ENCODE measurements around the gene KLHL9.

Gene KLHL9

DNA sequence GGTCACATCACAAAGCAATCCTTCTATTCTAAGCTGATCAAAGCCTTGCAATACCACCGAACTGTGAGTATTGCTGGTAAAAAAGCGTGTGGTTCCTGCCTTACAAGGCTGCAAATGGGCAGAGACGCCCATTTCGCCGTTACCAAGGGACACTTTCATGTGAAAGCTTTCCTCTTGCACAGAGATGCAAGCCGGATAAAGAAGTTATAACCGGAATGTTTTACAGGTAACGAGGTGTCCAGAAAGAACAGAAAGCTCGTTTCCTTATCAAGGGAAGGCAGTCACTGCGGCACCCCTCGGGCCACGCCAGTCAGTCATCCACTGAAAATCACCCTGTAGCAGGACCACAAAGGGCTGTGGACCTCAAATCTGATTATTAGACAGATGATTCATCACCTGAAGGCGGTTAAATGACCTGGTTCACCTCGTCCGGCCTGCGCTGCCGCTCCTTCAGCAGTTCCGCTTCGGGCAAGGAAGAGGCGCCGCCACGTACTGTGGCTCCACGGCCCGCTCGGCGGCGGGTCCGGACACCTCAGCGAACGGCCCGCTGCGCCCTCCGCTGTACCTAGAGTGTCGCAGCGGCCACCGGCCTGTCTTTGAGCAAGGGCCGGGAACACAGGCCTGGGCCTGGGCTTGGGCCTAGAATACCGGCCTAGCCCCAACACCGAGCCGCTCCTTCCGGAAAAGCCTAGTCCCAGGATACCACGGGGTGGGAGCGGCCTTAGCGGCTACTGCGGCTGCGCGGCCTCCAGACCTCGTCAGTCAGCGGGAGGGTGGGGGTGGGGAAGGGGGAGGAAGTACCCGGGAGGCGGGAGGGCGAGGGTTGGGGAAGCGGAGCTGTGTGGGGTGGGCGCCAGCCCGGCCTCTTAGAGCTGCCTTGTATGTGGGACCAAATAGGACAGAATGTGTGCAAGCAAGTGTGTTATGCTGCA is at the start of gene KLHL9 (continued):
- TF ChIP-seq, protein P1, sequence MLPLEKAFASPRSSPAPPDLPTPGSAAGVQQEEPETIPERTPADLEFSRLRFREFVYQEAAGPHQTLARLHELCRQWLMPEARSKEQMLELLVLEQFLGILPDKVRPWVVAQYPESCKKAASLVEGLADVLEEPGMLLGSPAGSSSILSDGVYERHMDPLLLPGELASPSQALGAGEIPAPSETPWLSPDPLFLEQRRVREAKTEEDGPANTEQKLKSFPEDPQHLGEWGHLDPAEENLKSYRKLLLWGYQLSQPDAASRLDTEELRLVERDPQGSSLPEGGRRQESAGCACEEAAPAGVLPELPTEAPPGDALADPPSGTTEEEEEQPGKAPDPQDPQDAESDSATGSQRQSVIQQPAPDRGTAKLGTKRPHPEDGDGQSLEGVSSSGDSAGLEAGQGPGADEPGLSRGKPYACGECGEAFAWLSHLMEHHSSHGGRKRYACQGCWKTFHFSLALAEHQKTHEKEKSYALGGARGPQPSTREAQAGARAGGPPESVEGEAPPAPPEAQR (tag by site-specific recombination; IDR thresholded peaks at IDR 0.05), result no peak
- TF ChIP-seq ZNF324 (tag by site-specific recombination; IDR thresholded peaks at IDR 0.05) (peak; percentile 45; the same call in 1 of the 2 replicates), HOXC10 (CRISPR knock-in tag; IDR thresholded peaks at IDR 0.05) (no peak), SP7 (tag by site-specific recombination; IDR thresholded peaks at IDR 0.05) (peak; percentile 25; the same call in 1 of the 2 replicates), ZNF660 (tag by site-specific recombination; IDR thresholded peaks at IDR 0.05) (0 out of 2 replicates have a peak, but pooled peaks have one; percentile 21), HOXD13 (CRISPR knock-in tag; IDR thresholded peaks at IDR 0.05; ENCODE audit: borderline replicate concordance) (peak; percentile 42; the same call in 1 of the 2 replicates), KLF8 (tag by site-specific recombination; IDR thresholded peaks at IDR 0.05) (0 out of 2 replicates have a peak, but pooled peaks have one; percentile 44), ZNF366 (tag by site-specific recombination; conservative IDR thresholded peaks at IDR 0.05) (no peak), ZNF585B (tag by site-specific recombination; IDR thresholded peaks at IDR 0.05) (no peak), ZFP41 (tag by site-specific recombination; IDR thresholded peaks at IDR 0.05; ENCODE audit: borderline replicate concordance) (no peak), ZNF558 (tag by site-specific recombination; IDR thresholded peaks at IDR 0.05) (no peak), ZNF239 (tag by site-specific recombination; IDR thresholded peaks at IDR 0.05) (no peak), ZNF76 (tag by site-specific recombination; IDR thresholded peaks at IDR 0.05; ENCODE audit: borderline replicate concordance, low read depth) (peak; percentile 79), ZNF501 (tag by site-specific recombination; IDR thresholded peaks at IDR 0.05) (peak; percentile 80), KLF1 (tag by site-specific recombination; IDR thresholded peaks at IDR 0.05) (no peak)
- TF ChIP-seq, protein P2, sequence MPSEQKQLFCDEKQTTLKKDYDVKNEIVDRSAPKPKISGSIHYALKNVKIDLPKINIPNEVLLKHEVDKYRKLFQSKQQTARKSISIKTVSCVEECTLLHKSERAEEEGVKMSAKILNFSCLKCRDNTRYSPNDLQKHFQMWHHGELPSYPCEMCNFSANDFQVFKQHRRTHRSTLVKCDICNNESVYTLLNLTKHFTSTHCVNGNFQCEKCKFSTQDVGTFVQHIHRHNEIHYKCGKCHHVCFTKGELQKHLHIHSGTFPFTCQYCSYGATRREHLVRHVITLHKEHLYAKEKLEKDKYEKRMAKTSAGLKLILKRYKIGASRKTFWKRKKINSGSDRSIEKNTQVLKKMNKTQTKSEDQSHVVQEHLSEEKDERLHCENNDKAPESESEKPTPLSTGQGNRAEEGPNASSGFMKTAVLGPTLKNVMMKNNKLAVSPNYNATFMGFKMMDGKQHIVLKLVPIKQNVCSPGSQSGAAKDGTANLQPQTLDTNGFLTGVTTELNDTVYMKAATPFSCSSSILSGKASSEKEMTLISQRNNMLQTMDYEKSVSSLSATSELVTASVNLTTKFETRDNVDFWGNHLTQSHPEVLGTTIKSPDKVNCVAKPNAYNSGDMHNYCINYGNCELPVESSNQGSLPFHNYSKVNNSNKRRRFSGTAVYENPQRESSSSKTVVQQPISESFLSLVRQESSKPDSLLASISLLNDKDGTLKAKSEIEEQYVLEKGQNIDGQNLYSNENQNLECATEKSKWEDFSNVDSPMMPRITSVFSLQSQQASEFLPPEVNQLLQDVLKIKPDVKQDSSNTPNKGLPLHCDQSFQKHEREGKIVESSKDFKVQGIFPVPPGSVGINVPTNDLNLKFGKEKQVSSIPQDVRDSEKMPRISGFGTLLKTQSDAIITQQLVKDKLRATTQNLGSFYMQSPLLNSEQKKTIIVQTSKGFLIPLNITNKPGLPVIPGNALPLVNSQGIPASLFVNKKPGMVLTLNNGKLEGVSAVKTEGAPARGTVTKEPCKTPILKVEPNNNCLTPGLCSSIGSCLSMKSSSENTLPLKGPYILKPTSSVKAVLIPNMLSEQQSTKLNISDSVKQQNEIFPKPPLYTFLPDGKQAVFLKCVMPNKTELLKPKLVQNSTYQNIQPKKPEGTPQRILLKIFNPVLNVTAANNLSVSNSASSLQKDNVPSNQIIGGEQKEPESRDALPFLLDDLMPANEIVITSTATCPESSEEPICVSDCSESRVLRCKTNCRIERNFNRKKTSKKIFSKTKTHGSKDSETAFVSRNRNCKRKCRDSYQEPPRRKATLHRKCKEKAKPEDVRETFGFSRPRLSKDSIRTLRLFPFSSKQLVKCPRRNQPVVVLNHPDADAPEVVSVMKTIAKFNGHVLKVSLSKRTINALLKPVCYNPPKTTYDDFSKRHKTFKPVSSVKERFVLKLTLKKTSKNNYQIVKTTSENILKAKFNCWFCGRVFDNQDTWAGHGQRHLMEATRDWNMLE (tag by site-specific recombination; conservative IDR thresholded peaks at IDR 0.05; ENCODE audit: low read depth), result peak; percentile 34; the same call in 1 of the 2 replicates
- TF ChIP-seq, protein P3, sequence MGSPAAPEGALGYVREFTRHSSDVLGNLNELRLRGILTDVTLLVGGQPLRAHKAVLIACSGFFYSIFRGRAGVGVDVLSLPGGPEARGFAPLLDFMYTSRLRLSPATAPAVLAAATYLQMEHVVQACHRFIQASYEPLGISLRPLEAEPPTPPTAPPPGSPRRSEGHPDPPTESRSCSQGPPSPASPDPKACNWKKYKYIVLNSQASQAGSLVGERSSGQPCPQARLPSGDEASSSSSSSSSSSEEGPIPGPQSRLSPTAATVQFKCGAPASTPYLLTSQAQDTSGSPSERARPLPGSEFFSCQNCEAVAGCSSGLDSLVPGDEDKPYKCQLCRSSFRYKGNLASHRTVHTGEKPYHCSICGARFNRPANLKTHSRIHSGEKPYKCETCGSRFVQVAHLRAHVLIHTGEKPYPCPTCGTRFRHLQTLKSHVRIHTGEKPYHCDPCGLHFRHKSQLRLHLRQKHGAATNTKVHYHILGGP (tag by site-specific recombination; IDR thresholded peaks at IDR 0.05), result no peak
- TF ChIP-seq, protein P4, sequence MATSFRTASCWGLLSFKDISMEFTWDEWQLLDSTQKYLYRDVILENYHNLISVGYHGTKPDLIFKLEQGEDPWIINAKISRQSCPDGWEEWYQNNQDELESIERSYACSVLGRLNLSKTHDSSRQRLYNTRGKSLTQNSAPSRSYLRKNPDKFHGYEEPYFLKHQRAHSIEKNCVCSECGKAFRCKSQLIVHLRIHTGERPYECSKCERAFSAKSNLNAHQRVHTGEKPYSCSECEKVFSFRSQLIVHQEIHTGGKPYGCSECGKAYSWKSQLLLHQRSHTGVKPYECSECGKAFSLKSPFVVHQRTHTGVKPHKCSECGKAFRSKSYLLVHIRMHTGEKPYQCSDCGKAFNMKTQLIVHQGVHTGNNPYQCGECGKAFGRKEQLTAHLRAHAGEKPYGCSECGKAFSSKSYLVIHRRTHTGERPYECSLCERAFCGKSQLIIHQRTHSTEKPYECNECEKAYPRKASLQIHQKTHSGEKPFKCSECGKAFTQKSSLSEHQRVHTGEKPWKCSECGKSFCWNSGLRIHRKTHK (tag by site-specific recombination; IDR thresholded peaks at IDR 0.05), result no peak
- TF ChIP-seq, protein P5, sequence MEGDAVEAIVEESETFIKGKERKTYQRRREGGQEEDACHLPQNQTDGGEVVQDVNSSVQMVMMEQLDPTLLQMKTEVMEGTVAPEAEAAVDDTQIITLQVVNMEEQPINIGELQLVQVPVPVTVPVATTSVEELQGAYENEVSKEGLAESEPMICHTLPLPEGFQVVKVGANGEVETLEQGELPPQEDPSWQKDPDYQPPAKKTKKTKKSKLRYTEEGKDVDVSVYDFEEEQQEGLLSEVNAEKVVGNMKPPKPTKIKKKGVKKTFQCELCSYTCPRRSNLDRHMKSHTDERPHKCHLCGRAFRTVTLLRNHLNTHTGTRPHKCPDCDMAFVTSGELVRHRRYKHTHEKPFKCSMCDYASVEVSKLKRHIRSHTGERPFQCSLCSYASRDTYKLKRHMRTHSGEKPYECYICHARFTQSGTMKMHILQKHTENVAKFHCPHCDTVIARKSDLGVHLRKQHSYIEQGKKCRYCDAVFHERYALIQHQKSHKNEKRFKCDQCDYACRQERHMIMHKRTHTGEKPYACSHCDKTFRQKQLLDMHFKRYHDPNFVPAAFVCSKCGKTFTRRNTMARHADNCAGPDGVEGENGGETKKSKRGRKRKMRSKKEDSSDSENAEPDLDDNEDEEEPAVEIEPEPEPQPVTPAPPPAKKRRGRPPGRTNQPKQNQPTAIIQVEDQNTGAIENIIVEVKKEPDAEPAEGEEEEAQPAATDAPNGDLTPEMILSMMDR (tag by site-specific recombination; IDR thresholded peaks at IDR 0.05), result peak; percentile 46; the same call in 1 of the 2 replicates
- TF ChIP-seq, protein P6, sequence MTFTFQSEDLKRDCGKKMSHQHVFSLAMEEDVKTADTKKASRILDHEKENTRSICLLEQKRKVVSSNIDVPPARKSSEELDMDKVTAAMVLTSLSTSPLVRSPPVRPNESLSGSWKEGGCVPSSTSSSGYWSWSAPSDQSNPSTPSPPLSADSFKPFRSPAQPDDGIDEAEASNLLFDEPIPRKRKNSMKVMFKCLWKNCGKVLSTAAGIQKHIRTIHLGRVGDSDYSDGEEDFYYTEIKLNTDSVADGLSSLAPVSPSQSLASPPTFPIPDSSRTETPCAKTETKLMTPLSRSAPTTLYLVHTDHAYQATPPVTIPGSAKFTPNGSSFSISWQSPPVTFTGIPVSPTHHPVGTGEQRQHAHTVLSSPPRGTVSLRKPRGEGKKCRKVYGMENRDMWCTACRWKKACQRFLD (tag by site-specific recombination; IDR thresholded peaks at IDR 0.05), result no peak
- TF ChIP-seq, protein P7, sequence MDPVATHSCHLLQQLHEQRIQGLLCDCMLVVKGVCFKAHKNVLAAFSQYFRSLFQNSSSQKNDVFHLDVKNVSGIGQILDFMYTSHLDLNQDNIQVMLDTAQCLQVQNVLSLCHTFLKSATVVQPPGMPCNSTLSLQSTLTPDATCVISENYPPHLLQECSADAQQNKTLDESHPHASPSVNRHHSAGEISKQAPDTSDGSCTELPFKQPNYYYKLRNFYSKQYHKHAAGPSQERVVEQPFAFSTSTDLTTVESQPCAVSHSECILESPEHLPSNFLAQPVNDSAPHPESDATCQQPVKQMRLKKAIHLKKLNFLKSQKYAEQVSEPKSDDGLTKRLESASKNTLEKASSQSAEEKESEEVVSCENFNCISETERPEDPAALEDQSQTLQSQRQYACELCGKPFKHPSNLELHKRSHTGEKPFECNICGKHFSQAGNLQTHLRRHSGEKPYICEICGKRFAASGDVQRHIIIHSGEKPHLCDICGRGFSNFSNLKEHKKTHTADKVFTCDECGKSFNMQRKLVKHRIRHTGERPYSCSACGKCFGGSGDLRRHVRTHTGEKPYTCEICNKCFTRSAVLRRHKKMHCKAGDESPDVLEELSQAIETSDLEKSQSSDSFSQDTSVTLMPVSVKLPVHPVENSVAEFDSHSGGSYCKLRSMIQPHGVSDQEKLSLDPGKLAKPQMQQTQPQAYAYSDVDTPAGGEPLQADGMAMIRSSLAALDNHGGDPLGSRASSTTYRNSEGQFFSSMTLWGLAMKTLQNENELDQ (tag by site-specific recombination; IDR thresholded peaks at IDR 0.05; ENCODE audit: low read depth), result no peak

All from HEK293 (cell line).